ENCODE results near the gene PSMA5.

Gene PSMA5

DNA sequence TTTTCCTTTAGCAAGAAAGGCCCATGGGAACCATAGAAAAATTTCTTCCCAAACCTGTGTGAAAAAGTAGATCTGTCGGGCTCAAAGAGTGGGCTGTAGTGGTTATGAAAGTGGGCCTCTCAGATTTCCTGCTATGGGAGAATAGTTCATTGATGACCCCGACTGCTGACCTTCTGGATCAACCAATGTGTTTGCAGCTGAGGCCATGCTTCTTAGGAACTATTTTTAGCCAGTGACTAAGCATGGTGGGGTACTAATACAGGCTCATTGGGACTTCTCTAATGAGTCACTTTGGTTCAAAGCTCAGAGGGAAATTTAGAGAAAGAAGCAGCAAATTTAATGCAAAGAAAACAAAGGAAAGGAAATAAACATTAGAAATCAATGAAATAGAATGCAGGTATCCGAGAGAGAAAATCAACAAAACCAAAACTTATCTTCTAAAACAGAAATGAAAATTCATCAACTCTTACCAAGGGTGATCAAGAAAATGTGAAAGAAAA is 12.6 kb upstream of the PSMA5 start:
- DNase-seq (ENCODE audit: low read depth, low spot score), result no peak

DNA sequence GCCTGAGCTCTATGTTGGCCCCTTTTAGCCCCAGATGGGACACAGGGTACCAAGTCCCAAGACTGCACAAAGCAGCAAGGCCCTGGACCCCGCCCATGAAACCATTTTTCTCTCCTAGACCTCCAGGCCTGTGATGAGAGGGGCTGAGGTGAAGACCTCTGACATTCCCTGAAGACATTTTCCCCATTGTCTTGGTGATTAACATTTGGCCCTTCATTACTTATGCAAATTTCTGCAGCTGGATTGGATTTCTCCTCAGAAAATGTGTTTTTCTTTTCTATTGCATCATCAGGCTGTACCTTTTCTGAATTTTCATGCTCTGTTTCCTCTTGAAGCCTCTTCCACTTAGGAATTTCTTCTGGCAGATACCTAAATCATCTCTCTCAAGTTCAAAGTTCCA is 8.2 kb upstream of the PSMA5 start:
- no peak for DNase-seq (ENCODE audit: low read depth, low spot score)
- no peak overlapping the region for H3K4me3 ChIP-seq (ENCODE audit: low read length)

More for the DNA sequence above, 12.6 kb upstream of the PSMA5 start:
- no peak overlapping the region for H3K4me3 ChIP-seq (ENCODE audit: low read length)

DNA sequence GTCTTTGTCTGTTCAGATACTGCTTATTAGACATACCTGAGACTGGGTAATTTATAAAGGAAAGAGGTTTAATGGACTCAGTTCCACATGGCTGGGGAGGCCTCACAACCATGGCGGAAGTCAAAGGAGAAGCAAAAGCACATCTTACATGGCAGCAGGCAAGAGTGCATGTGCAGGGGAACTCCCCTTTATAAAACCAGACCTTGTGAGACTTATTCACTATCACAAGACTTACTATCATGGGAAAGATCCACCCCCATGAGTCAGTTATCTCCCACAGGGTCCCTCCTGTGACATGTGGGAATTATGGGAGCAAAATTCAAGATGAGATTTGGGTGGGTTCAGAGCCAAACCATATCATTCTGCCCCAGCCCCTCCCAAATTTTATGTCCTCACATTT is 7.1 kb upstream of the PSMA5 start:
- DNase-seq (ENCODE audit: low read depth, low spot score), result no peak
- no peak overlapping the region for H3K4me3 ChIP-seq (ENCODE audit: low read length)

GRCh38 chr1:109432336-109432735 is 6.1 kb upstream of the PSMA5 start:
- no peak overlapping the region for H3K4me3 ChIP-seq (ENCODE audit: low read length)
- DNase-seq (ENCODE audit: low read depth, low spot score), result no peak

- peak overlapping the region; percentile 94 for H3K4me3 ChIP-seq (ENCODE audit: low read length)
- no peak for DNase-seq (ENCODE audit: low read depth, low spot score)
These were observed 871 bp upstream of the PSMA5 start for GRCh38 chr1:109427171-109427467.

GRCh38 chr1:109425391-109426280 is 612 bp downstream of the PSMA5 start:
- peak; percentile 74 for DNase-seq (ENCODE audit: low read depth, low spot score)

DNA sequence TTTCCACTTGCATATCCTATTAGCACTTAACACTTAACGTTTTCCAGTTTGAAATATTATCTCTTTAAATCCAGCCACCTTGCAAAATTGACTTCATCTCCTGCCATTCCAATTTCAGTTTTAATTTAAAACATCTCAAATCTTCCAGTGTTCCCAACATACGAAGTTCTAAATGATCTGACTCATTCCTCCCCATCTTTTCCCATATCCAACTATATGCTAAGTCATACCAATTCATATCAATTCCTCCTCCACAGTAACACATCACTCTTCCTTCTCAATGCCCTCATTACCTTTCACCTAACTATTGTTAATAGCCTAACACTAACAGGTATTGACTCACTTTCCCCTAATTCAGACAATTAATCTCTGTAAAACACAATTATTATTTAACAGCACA is 2.8 kb downstream of the PSMA5 start:
- no peak for DNase-seq (ENCODE audit: low read depth, low spot score)
- no peak overlapping the region for H3K4me3 ChIP-seq (ENCODE audit: low read length)

More at GRCh38 chr1:109425391-109426280, 612 bp downstream of the PSMA5 start:
- H3K4me3 ChIP-seq (ENCODE audit: low read length), result peak overlapping the region; percentile 94

DNA sequence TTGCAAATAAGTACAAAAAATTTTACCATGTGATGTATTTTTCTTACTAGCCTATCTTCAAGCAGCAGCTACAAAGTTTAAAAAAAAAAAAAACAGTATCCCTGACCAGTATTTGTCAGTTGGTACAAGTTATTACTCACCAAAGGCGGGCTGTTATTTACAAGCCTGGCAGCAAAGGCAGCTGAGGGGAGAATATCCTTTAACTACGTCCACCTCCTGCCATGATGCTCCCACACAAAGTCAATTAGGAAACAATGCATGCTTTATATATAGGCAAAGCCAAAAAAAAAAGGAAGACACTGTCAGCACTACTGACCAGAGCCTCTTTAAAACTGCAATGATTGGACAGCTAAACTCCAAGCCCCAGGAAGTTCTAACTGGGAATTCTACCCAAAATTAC is 13.7 kb downstream of the PSMA5 start:
- DNase-seq (ENCODE audit: low read depth, low spot score), result no peak
- no peak overlapping the region for H3K4me3 ChIP-seq (ENCODE audit: low read length)

DNA sequence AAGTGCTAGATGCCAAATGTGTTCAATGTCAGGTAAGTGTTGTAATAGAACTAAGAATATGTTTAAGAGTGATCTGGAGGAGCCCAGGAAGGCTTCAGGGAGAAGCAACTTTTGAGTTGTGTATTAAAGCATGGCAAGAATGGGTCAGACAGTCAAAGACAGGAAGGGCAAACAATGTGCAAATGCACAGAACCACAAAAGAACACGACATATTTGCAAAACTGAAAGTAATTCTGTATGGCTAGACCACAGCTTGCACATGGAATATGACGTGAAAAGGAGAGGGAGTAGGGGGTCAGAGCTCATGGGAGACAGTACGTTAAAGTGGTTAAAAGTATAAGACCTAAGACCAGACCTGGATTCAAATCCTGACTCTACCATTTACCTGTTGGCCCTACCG is 21.4 kb downstream of the PSMA5 start:
- DNase-seq (ENCODE audit: low read depth, low spot score), result peak; percentile 30
- H3K4me3 ChIP-seq (ENCODE audit: low read length), result no peak overlapping the region

GRCh38 chr1:109402025-109402424 is 24.2 kb downstream of the PSMA5 start:
- DNase-seq (ENCODE audit: low read depth, low spot score), result no peak
- H3K4me3 ChIP-seq (ENCODE audit: low read length), result no peak overlapping the region

- no peak overlapping the region for H3K4me3 ChIP-seq (ENCODE audit: low read length)
- no peak for DNase-seq (ENCODE audit: low read depth, low spot score)
These were observed 26.1 kb downstream of the PSMA5 start for GRCh38 chr1:109400035-109400655.

DNA sequence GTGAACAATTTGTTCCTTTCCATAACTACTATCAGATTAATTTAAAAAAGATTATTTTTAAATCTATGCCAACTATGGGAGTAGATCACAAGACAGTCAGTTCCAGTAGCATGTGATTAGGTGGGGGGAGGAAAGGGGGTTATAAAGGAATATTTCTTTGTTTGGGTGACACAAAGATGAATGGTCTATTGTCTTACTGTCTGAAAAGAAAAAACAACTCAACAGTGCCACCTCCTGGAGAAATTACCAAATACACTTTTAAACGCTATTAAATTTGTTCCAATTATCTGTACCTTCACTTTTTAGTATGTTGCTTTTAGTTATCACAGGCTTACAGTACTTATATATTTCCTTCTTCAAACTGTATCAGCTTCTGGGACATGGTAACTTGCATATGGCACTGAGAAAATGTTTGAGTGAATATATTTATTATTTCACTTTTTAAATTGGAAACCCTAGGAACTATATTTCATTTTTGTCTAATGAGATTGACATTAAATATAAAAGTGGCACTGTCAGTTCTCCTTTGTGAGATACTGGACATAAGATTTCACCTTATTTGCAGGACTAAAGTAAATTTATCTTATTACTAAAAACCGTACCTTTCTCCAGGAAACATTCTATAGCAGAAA is 26.8 kb downstream of the PSMA5 start:
- H3K4me3 ChIP-seq (ENCODE audit: low read length), result no peak overlapping the region
- DNase-seq (ENCODE audit: low read depth, low spot score), result peak; percentile 77

DNA sequence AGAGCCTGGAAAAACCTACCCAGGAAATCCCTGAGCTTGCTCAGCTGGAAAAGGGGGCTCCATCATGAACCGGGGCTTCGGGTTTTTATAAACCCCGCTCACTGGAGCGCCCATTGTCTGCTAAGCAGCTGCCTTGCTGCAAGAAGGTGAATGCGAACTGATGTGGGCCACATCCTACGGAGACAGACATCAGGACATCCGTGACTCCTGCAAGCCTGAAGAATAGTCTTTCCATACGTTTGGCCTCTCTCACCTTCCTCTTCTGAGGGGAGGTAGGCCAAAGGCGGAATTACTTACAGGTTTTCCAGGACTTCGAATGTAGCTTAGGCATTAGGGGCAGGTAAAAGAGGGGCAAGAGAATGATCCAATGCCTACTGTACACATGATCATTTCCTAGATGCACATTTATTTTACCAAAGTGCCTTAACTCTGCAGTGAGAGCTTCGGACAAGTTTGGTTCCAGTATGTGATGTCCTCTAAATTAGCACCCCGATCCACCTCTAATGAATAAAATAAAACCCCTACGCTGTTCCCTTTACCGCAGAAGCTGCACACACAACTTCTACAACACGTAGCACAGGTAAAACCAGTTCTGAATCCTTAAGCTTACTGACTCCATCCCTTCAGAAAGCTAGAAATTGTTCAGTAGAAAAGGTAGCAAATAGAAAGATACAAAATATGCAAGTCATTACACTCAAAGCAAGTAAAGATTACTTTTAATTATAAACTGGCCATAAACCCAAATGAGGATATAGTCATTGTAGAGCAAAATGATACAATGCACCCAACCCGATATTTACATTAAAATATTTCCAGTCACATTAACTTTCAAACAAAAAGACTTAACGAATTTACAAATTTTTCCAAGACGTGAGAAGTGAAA is 27.7 kb downstream of the PSMA5 start:
- peak; percentile 17 for DNase-seq (ENCODE audit: low read depth, low spot score)
- H3K4me3 ChIP-seq (ENCODE audit: low read length), result peak overlapping the region; percentile 71

DNA sequence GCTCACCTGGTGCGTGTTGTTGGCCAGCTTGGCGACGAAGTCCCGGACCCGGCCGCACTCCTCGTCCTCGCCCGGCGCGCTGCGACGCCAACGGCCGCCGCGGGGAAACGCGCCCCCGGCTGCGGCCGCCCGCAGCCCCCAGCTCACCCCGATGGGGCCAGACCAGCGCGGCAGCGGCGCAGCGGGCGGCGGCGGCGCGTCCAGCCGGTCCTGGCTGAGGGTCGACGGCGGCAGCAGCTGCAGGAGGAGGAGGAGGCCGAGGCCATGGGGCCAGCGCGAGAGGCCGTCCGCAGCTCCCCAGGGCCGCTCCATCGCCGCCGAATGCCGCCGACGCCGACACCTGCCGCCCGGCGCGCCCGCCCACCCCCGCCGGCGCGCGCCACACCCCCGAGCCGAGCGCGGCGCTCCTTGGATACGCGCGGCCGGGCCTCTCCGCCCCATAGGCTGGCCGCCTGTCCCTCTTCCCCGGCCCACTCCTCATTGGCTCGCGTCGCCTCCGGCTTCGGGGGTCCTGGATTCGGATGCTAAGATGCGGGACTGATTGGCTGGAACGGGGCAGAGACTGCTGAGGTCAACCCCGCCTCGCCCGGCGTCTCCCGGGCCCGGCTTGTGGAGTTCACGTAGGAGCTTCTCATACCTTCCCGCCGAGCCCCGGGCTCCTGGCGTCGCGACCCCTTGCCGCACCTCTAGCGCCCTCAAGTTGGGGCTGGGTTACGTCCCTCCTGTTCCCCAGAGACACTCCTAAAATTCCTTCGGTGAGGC is 28.5 kb downstream of the PSMA5 start, which contains the start of gene SORT1:
TSS of gene SORT1 (minus strand) at position 338 of the 762 bp plus-strand sequence. CDS start at position 312, 26 bp downstream.
- peak; percentile 94 for DNase-seq (ENCODE audit: low read depth, low spot score)
- peak within 1 kb of the TSS; percentile 71 for H3K4me3 ChIP-seq (ENCODE audit: low read length)

GRCh38 chr1:109396871-109397580 is 29.2 kb downstream of the PSMA5 start:
- peak overlapping the region; percentile 71 for H3K4me3 ChIP-seq (ENCODE audit: low read length)
- no peak for DNase-seq (ENCODE audit: low read depth, low spot score)

- H3K4me3 ChIP-seq (ENCODE audit: low read length), result peak overlapping the region; percentile 71
- no peak for DNase-seq (ENCODE audit: low read depth, low spot score)
These were observed 29.8 kb downstream of the PSMA5 start for GRCh38 chr1:109396513-109396839.

DNA sequence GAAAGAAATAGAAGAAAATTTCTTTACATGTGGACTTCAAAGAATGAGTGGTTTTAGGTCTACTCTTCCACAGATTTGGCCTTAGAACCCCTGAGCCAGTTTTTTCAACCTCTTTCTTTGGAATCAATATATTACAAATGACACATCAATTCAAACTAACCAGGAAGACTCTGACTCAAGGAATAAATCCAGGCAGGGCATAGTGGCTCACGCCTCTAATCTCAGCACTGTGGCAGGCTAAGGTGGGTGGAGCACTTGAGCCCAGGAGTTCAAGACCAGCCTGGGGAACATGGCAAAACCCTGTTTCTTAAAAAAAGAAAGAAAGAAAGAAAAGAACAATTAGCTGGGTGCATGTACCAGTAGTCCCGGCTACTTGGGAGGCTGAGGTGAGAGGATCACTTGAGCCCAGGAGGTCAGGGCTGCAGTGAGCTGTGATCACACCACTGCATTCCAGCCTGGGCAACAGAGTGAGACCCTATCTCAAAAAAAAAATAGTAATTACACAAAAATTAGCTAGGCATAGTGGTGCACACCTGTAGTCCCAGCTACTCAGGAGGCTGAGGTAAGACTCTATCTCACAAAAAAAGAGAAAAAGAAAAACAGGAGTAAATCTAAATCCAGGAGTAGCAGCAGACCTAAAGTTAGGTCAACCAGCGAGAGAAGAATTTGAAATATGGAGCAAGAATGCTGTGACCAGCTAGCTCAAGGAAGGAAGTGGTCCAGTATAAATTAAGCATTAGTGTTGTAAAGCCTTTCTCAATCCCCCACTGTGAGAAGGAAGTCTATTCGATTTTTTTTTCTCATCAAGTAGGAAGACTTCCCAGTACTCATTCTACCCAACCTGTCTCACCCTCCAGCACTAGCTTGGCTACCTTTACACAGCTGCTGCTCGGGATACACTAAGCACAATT is 30.4 kb downstream of the PSMA5 start:
- no peak overlapping the region for H3K4me3 ChIP-seq (ENCODE audit: low read length)
- no peak for DNase-seq (ENCODE audit: low read depth, low spot score)
